GM23338 (cell line): Measurements from ENCODE around the gene MRPL24. TPM values are rescaled to one million over a fixed set of nuclear protein-coding genes. Genes with fewer than 3 reads are reported as not detected.

Experiments used
- ATAC-seq: fragments of 200-7000 bp; cut with Tn5 transposase; 3 replicates; pipeline ENCODE4 v1.9.1; 2020
- DNase-seq: peaks from one replicate; pipeline ENCODE4 v3.0.0-alpha.2; 2015; ENCODE audit warnings: low spot score
- H2AFZ ChIP-seq: fragments of 200-600 bp; sonication (generic); 2 replicates; pipeline ENCODE4 v1.8.0; 2016; ENCODE audit warnings: antibody characterized with exemption, mild to moderate bottlenecking, moderate library complexity
- H3F3A ChIP-seq: fragments of 200-600 bp; sonication (generic); replicated peaks from 2 replicates; pipeline ENCODE4 v1.8.0; 2017; ENCODE audit warnings: antibody characterized with exemption, mixed run types, low read depth
- H3K27ac ChIP-seq: fragments of 200-600 bp; sonication (generic); 2 replicates; pipeline ENCODE4 v1.6.1; 2016; ENCODE audit warnings: low read depth
- H3K27me3 ChIP-seq: fragments of 200-600 bp; sonication (generic); 2 replicates; pipeline ENCODE4 v1.8.0; 2016; ENCODE audit warnings: mild to moderate bottlenecking, mixed run types, moderate library complexity; ENCODE audit not compliant: insufficient read depth
- H3K36me3 ChIP-seq: fragments of 200-600 bp; sonication (generic); 2 replicates; pipeline ENCODE4 v1.8.0; 2016; ENCODE audit warnings: mild to moderate bottlenecking; ENCODE audit not compliant: insufficient read depth
- H3K4me1 ChIP-seq: fragments of 200-600 bp; sonication (generic); 2 replicates; pipeline ENCODE4 v1.8.0; 2016; ENCODE audit warnings: mild to moderate bottlenecking, moderate library complexity; ENCODE audit not compliant: insufficient read depth
- H3K4me2 ChIP-seq: fragments of 200-600 bp; sonication (generic); 2 replicates; pipeline ENCODE4 v1.7.1; 2017; ENCODE audit warnings: mixed run types
- H3K4me3 ChIP-seq: fragments of 200-600 bp; sonication (generic); 2 replicates; pipeline ENCODE4 v1.6.1; 2016; ENCODE audit warnings: mixed run types
- H3K79me2 ChIP-seq: fragments of 200-600 bp; sonication (generic); replicated peaks from 2 replicates; pipeline ENCODE4 v1.8.0; 2017; ENCODE audit warnings: mild to moderate bottlenecking; ENCODE audit not compliant: insufficient read depth
- H3K9me2 ChIP-seq: fragments of 200-600 bp; sonication (generic); 2 replicates; pipeline ENCODE4 v1.8.0; 2017; ENCODE audit not compliant: insufficient read depth
- H4K20me1 ChIP-seq: fragments of 200-600 bp; sonication (generic); replicated peaks from 2 replicates; pipeline ENCODE4 v1.8.0; 2017; ENCODE audit warnings: mild to moderate bottlenecking; ENCODE audit not compliant: insufficient read depth
- H3K27ac Mint-ChIP-seq: 2 replicates; pipeline ENCODE4 v1.8.0; 2020; ENCODE audit warnings: inconsistent platforms, mild to moderate bottlenecking, moderate library complexity, mixed read lengths
- H3K27me3 Mint-ChIP-seq: 3 replicates; pipeline ENCODE4 v1.8.0; 2022; ENCODE audit warnings: low read depth, mild to moderate bottlenecking, moderate library complexity, mixed read lengths, inconsistent platforms; ENCODE audit not compliant: insufficient read depth, poor library complexity
- H3K36me3 Mint-ChIP-seq: 3 replicates; pipeline ENCODE4 v1.8.0; 2021; ENCODE audit warnings: low read depth, mild to moderate bottlenecking, inconsistent platforms, moderate library complexity, mixed read lengths
- H3K4me1 Mint-ChIP-seq: 3 replicates; pipeline ENCODE4 v1.8.0; 2020; ENCODE audit warnings: mild to moderate bottlenecking, inconsistent platforms, mixed read lengths
- H3K4me3 Mint-ChIP-seq: 3 replicates; pipeline ENCODE4 v1.8.0; 2021; ENCODE audit warnings: moderate library complexity, mild to moderate bottlenecking, inconsistent platforms, mixed read lengths
- H3K9me3 Mint-ChIP-seq: 3 replicates; pipeline ENCODE4 v1.8.0; 2020; ENCODE audit warnings: moderate library complexity, mild to moderate bottlenecking, inconsistent platforms, mixed read lengths
- CREB1 ChIP-seq: fragments of 250-450 bp; sonication (Bioruptor Pico); IDR thresholded peaks from 2 replicates; pipeline ENCODE4 v1.5.0; 2020; ENCODE audit warnings: low read depth, mild to moderate bottlenecking, moderate library complexity
- EZH2phosphoT487 ChIP-seq: fragments of 200-600 bp; sonication (generic); IDR thresholded peaks from one replicate; pipeline ENCODE4 v1.8.1; 2018; ENCODE audit warnings: antibody characterized with exemption; ENCODE audit not compliant: unreplicated experiment
- JUNB ChIP-seq: IDR thresholded peaks from one replicate; pipeline ENCODE4 v1.6.1; 2016; ENCODE audit warnings: antibody characterized with exemption; ENCODE audit not compliant: unreplicated experiment
- POLR2AphosphoS5 ChIP-seq: IDR thresholded peaks from 2 replicates; pipeline ENCODE4 v1.6.1; 2016; ENCODE audit warnings: antibody characterized with exemption, low read depth
- ZNF331 ChIP-seq: fragments of 250-450 bp; sonication (Bioruptor Pico); IDR thresholded peaks from 2 replicates; pipeline ENCODE4 v1.5.0; 2020; ENCODE audit warnings: low read depth, mild to moderate bottlenecking, moderate library complexity
- polyA plus RNA-seq: library from polyadenylated mRNA; unstranded; fragments of >200 nt; fragmentation: Nextera tagmentation; extraction: Ambion mirVana; gene quantifications from 2 replicates; pipeline ENCODE4 v1.2.1, GENCODE V29; 2016
- total RNA-seq: library from RNA; depleted of rRNA; stranded (reverse); fragments of >200 nt; shearing (Covaris generic); gene quantifications from 2 replicates; pipeline ENCODE4 v1.2.3, GENCODE V29; 2014
- TF ChIP-seq, protein P1 (sequence below): fragments of 250-450 bp; sonication (Bioruptor Pico); IDR thresholded peaks from 2 replicates; pipeline ENCODE4 v1.5.0; 2020; ENCODE audit warnings: mild to moderate bottlenecking, moderate library complexity
- TF ChIP-seq, protein P2 (sequence below): IDR thresholded peaks from 2 replicates; pipeline ENCODE4 v1.6.1; 2016; ENCODE audit warnings: antibody characterized with exemption

The MRPL24 gene
- total and polyA plus RNA-seq, 2 experiments from 2014 or later: 18.8 to 45.7 TPM

DNA sequence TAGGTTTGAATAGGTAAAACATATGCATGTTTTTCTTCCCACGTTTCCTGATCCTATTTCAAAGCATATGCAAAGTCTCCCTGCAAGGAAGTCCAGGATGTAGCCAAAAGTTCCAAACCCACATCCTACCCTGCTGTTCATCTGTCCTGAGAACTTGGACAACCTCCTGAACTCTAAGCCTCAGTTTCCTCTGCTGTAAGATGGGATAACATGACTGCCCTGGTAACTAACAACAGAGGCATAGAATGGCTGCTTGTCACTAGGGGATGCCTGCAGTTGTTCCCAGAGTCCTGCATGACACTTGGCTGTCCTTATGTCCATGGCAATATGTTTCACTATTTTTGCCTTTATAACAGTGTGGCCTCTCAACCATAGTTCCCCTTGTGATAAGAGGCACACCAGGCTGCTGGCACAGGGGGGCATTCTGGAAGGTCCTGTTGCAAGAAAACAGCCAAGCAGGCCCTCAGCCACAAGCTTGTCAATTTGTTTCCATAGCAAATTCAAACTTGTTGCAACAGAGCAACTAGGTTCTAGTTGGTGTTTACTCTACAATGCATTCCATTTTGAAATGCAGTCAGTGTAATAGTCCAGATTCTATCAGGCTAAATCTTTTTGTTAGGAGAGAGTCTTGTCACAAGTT, 12.1 kb upstream of the MRPL24 start (continued):
- TF ChIP-seq, protein P1, sequence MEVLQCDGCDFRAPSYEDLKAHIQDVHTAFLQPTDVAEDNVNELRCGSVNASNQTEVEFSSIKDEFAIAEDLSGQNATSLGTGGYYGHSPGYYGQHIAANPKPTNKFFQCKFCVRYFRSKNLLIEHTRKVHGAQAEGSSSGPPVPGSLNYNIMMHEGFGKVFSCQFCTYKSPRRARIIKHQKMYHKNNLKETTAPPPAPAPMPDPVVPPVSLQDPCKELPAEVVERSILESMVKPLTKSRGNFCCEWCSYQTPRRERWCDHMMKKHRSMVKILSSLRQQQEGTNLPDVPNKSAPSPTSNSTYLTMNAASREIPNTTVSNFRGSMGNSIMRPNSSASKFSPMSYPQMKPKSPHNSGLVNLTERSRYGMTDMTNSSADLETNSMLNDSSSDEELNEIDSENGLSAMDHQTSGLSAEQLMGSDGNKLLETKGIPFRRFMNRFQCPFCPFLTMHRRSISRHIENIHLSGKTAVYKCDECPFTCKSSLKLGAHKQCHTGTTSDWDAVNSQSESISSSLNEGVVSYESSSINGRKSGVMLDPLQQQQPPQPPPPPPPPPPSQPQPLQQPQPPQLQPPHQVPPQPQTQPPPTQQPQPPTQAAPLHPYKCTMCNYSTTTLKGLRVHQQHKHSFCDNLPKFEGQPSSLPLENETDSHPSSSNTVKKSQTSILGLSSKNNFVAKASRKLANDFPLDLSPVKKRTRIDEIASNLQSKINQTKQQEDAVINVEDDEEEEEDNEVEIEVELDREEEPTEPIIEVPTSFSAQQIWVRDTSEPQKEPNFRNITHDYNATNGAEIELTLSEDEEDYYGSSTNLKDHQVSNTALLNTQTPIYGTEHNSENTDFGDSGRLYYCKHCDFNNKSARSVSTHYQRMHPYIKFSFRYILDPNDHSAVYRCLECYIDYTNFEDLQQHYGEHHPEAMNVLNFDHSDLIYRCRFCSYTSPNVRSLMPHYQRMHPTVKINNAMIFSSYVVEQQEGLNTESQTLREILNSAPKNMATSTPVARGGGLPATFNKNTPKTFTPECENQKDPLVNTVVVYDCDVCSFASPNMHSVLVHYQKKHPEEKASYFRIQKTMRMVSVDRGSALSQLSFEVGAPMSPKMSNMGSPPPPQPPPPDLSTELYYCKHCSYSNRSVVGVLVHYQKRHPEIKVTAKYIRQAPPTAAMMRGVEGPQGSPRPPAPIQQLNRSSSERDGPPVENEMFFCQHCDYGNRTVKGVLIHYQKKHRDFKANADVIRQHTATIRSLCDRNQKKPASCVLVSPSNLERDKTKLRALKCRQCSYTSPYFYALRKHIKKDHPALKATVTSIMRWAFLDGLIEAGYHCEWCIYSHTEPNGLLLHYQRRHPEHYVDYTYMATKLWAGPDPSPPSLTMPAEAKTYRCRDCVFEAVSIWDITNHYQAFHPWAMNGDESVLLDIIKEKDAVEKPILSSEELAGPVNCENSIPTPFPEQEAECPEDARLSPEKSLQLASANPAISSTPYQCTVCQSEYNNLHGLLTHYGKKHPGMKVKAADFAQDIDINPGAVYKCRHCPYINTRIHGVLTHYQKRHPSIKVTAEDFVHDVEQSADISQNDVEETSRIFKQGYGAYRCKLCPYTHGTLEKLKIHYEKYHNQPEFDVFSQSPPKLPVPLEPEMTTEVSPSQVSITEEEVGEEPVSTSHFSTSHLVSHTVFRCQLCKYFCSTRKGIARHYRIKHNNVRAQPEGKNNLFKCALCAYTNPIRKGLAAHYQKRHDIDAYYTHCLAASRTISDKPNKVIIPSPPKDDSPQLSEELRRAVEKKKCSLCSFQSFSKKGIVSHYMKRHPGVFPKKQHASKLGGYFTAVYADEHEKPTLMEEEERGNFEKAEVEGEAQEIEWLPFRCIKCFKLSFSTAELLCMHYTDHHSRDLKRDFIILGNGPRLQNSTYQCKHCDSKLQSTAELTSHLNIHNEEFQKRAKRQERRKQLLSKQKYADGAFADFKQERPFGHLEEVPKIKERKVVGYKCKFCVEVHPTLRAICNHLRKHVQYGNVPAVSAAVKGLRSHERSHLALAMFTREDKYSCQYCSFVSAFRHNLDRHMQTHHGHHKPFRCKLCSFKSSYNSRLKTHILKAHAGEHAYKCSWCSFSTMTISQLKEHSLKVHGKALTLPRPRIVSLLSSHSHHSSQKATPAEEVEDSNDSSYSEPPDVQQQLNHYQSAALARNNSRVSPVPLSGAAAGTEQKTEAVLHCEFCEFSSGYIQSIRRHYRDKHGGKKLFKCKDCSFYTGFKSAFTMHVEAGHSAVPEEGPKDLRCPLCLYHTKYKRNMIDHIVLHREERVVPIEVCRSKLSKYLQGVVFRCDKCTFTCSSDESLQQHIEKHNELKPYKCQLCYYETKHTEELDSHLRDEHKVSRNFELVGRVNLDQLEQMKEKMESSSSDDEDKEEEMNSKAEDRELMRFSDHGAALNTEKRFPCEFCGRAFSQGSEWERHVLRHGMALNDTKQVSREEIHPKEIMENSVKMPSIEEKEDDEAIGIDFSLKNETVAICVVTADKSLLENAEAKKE (CRISPR knock-in tag): no peak
- TF ChIP-seq ZNF331 (CRISPR knock-in tag) (no peak), JUNB (no peak)

DNA sequence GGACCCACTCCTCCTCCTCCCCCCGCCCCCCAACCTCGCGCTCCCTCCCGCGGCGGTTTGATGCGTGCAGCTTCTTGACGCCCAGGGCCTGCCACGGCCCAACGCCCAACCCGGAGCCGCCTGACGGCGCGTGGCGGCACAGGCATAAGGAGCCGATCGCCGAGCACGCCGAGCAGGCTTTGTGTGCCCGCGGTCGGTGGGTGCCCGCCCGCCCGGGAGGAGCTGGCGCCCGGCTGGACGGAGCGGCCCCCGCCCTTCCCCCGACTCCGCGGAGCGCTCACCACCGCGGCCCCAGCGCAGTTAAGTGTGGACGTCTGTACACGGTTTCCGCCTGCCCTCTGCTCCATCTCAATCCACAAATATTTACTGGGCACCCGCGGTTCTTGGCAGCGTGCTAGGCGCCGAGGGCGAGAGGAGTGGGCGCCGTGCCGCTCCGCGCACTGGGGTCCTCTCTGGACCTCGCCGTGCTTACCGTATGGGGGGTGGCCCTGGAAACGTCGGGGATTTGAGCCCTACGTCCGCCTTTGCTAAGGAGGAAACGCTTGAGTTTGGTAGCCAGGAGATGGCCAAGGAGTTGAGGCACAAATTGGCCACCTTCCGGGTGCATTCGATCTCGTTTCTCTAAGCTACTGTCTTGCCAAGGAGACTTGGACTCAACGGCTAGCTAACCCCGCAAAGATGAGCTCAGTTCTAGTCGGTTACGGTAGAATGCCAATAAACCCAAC, 11.0 kb upstream of the MRPL24 start:
- H3K4me3 ChIP-seq: peak overlapping the region; percentile 99
- TF ChIP-seq EZH2phosphoT487 (no peak), POLR2AphosphoS5 (peak; percentile 53), JUNB (no peak), CREB1 (CRISPR knock-in tag) (peak; percentile 73)
- TF ChIP-seq, protein P2, sequence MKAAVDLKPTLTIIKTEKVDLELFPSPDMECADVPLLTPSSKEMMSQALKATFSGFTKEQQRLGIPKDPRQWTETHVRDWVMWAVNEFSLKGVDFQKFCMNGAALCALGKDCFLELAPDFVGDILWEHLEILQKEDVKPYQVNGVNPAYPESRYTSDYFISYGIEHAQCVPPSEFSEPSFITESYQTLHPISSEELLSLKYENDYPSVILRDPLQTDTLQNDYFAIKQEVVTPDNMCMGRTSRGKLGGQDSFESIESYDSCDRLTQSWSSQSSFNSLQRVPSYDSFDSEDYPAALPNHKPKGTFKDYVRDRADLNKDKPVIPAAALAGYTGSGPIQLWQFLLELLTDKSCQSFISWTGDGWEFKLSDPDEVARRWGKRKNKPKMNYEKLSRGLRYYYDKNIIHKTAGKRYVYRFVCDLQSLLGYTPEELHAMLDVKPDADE: peak; percentile 90
- peak overlapping the region; percentile 89 for H3K4me3 Mint-ChIP-seq
- H3K27me3 ChIP-seq: no peaks in the 10 kb centered on the region
- no peaks in the 10 kb centered on the region for H3K9me2 ChIP-seq
- peak overlapping the region; percentile 89 for H2AFZ ChIP-seq
- peaks cover 7% of the 10 kb centered on the region; the same call in 1 of the 2 replicates for H4K20me1 ChIP-seq
- no peaks in the 10 kb centered on the region for H3K36me3 ChIP-seq
- H3K79me2 ChIP-seq: peaks cover 53% of the 10 kb centered on the region
- H3K4me1 Mint-ChIP-seq: peaks cover 38% of the 10 kb centered on the region
- peak overlapping the region; percentile 97 for H3K27ac Mint-ChIP-seq
- peak; percentile 73 for ATAC-seq
- peaks cover 29% of the 10 kb centered on the region for H3F3A ChIP-seq
- peak overlapping the region; percentile 78 for H3K4me2 ChIP-seq
- H3K27ac ChIP-seq: peak overlapping the region; percentile 97
- H3K9me3 Mint-ChIP-seq: no peaks in the 10 kb centered on the region
- peaks cover 12% of the 10 kb centered on the region for H3K27me3 Mint-ChIP-seq
- peak; percentile 98 for DNase-seq
- peaks cover 21% of the 10 kb centered on the region for H3K36me3 Mint-ChIP-seq
- peaks cover 39% of the 10 kb centered on the region for H3K4me1 ChIP-seq
